Psoas muscle (tissue), 8 donors: ENCODE results near the gene KCNJ2. TPM values are rescaled to one million over a fixed set of nuclear protein-coding genes. Genes with fewer than 3 reads are reported as not detected.

ENCODE experiments used
- ATAC-seq, 4 donors: fragments of 200-7000 bp; cut with Tn5 transposase; one replicate each; pipeline ENCODE4 v1.9.1; 2020; ENCODE audit warnings: moderate library complexity in 3 of 4, mild to moderate bottlenecking in 2 of 4
- DNase-seq, 2 donors: peaks; one replicate each; pipeline ENCODE4 v3.0.0-alpha.2; 2020
- H3K27ac ChIP-seq: fragments of 200-600 bp; one replicate; pipeline ENCODE4 v1.8.0; 2022
- H3K27me3 ChIP-seq, 3 donors: fragments of 200-600 bp in 1 of 3; one replicate each; pipeline versions ENCODE4 v1.6.1 to v1.8.0; 2013 to 2022; ENCODE audit warnings: low read length in 2 of 3, mild to moderate bottlenecking in 2 of 3, moderate library complexity in 1 of 3; ENCODE audit not compliant: insufficient read depth in 3 of 3
- H3K36me3 ChIP-seq, 2 donors: fragments of 200-600 bp in 1 of 2; one replicate each; pipeline versions ENCODE4 v1.6.1 to v1.8.0; 2013 to 2022; ENCODE audit warnings: low read depth in 1 of 2, mild to moderate bottlenecking in 1 of 2, moderate library complexity in 1 of 2; ENCODE audit not compliant: insufficient read depth in 1 of 2
- H3K4me1 ChIP-seq: fragments of 200-600 bp; one replicate; pipeline ENCODE4 v1.8.0; 2022
- H3K4me3 ChIP-seq: fragments of 200-600 bp; one replicate; pipeline ENCODE4 v1.8.0; 2022; ENCODE audit warnings: mild to moderate bottlenecking
- H3K9me3 ChIP-seq: fragments of 200-600 bp; one replicate; pipeline ENCODE4 v1.8.0; 2022
- WGBS, 3 donors: extraction: QIAGEN DNeasy Blood & Tissue Kit; methylation state at CpG; one replicate each; pipeline versions ENCODE4 v1.1.6 to v1.1.7; 2013; 5-methylcytosine and 5-hydroxymethylcytosine counted together
- intact Hi-C, 2 donors: fragments of 100-400 bp; cut with DNase I; formaldehyde crosslinking; loops; one replicate each; pipeline versions ENCODE4 v1.11.0 to v1.14.2; 2022
- polyA plus RNA-seq, 3 donors: library from polyadenylated mRNA; stranded (reverse); fragments of 200-250 nt; gene quantifications; one replicate each; pipeline ENCODE4 v1.2.3, GENCODE V29; 2013
- total RNA-seq, 4 donors: library from RNA; stranded (reverse); fragmentation: NEBNext Ultra II Directional in 2 of 4; extraction: Animal tissue kit (Norgen Biotek cat#: 25700) in 2 of 4; gene quantifications; one replicate each; pipeline versions ENCODE4 v1.2.1 to v1.2.4, GENCODE V29; 2021 to 2023
- TF ChIP-seq, protein P1 (sequence below): fragments of 200-600 bp; IDR thresholded peaks from one replicate; pipeline ENCODE4 v1.8.0; 2022; ENCODE audit warnings: antibody characterized with exemption
- donor health status: healthy with polysubstance abuse.
- donor health status: DM: no; HTN: no; CAD: no; lungs with moderate emphysema.
- donor health status: Bipolar disorder and iron deficiency.
- donor health status: healthy.
- donor health status: DM: yes; HTN: yes; CAD: no.
- donor health status: DM: no; HTN: no; CAD: no.
- donor health status: DM: no; HTN: no; CAD: no.
- donor health status: DM: yes; HTN: yes; CAD: no.

Gene KCNJ2
- total and polyA plus RNA-seq, 7 donors: 0.33 to 17.7 (median 7.9) TPM

DNA sequence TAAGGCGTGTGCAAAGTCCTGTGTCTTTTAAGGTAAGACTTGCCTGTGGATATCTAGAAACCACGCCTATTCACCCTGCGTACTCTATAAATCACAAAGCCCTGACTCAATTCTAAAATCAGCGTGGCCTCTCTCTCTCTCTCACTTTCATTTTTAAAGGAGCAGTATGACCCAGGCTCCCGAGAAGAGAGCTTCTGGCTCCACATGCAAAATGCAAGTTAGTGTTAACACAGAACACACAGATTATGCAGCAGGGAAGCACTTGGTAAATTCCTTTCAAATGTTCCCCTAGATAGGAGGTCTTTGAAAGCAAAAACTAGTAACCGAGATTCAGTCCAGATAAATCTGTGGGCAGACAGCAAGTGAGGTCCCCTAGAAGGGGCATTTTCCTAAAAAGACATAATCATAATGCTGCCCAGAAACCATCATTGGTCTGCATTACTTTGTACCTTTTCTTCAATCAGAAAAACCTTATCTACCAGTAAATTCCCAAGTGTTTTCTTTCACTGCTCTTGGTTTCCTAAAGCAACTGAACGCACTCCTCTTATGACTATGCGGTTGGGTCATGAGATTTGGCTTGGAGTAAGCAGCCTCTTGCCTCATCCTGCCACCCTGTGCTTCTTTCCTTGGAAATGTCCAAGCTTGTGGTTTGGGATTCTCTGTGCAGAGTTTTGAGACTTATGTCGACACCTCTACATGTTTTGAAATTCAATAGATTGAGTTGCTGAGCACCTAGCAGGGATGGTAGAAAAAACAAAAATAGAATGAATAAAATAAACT lies 31.7 kb upstream of the KCNJ2 start:
- peak overlapping the region; percentile 69 for H3K4me3 ChIP-seq
- no peaks in the 10 kb centered on the region for H3K27me3 ChIP-seq
- no peaks in the 10 kb centered on the region for H3K36me3 ChIP-seq
- peaks cover 20% of the 10 kb centered on the region for H3K4me1 ChIP-seq
- intact Hi-C loops: no loop called here
- WGBS, 3 donors: 7 to 12% (median 9%) methylated on average over 9 of the region's 9 CpGs
- DNase-seq (peak; percentile 61 to 67), ATAC-seq (peak; percentile 97 to 98 (median 97))
- peak overlapping the region; percentile 99 for H3K27ac ChIP-seq
- TF ChIP-seq, protein P1, sequence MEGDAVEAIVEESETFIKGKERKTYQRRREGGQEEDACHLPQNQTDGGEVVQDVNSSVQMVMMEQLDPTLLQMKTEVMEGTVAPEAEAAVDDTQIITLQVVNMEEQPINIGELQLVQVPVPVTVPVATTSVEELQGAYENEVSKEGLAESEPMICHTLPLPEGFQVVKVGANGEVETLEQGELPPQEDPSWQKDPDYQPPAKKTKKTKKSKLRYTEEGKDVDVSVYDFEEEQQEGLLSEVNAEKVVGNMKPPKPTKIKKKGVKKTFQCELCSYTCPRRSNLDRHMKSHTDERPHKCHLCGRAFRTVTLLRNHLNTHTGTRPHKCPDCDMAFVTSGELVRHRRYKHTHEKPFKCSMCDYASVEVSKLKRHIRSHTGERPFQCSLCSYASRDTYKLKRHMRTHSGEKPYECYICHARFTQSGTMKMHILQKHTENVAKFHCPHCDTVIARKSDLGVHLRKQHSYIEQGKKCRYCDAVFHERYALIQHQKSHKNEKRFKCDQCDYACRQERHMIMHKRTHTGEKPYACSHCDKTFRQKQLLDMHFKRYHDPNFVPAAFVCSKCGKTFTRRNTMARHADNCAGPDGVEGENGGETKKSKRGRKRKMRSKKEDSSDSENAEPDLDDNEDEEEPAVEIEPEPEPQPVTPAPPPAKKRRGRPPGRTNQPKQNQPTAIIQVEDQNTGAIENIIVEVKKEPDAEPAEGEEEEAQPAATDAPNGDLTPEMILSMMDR: no peak
- H3K9me3 ChIP-seq: no peaks in the 10 kb centered on the region

DNA sequence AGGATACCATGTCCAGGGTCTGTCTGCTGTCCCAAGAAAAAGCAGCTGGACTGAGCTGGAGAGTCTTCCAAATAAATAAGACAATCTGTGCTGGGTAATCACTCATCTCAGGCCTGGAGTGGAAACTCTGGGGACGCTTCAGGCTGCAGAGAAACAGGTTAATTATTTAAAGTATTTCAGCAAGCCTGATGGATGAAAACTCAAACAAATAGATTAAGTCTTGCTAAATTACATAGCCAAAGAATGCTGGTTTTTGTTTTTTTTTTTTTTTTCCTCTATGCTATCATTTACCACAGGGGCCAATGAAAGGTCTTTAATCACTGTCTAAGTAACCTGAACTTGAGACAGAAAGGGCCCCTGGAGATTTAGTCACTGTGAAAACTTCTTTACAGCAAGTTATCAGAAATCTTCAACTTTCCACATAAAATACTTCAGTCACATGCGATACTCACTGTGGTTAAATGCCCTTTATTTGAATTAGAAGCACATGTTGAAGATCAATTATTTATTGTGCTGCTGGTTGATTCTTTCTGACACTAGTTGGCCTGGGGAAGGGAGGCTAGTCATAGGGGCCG lies 31.0 kb upstream of the KCNJ2 start:
- intact Hi-C loops: no loop called here
- DNase-seq (no peak), ATAC-seq (peak; percentile 45 to 58 (median 50))
- TF ChIP-seq, protein P1: no peak
- Histone ChIP-seq H3K27me3 (no peaks in the 10 kb centered on the region), H3K27ac (peak overlapping the region; percentile 99), H3K9me3 (no peaks in the 10 kb centered on the region), H3K36me3 (no peaks in the 10 kb centered on the region), H3K4me3 (peak overlapping the region; percentile 69), H3K4me1 (peaks cover 20% of the 10 kb centered on the region)
- 66 to 68% (median 67%) methylated on average over 3 of the region's 3 CpGs for WGBS, 3 donors

GRCh38 chr17:70139449-70139993 lies 29.8 kb upstream of the KCNJ2 start:
- Histone ChIP-seq H3K27me3 (no peaks in the 10 kb centered on the region), H3K36me3 (no peaks in the 10 kb centered on the region), H3K4me3 (no peak overlapping the region), H3K27ac (no peak overlapping the region), H3K9me3 (no peaks in the 10 kb centered on the region), H3K4me1 (peaks cover 20% of the 10 kb centered on the region)
- TF ChIP-seq, protein P1: no peak
- no peak for DNase-seq
- intact Hi-C loops: loop anchor here in 1 of 2 donors (1.0 kb wide), 1 partner anchor 612 kb away; no protein-coding TSS in a partner anchor
- 58 to 95% (median 60%) methylated on average over 3 of the region's 3 CpGs for WGBS, 3 donors
- ATAC-seq: no peak

- no peaks in the 10 kb centered on the region for H3K4me1 ChIP-seq
- TF ChIP-seq, protein P1: peak; percentile 82
- intact Hi-C loops: loop anchor here (2.0 to 10.0 kb wide), 5 partner anchors 420 to 572 kb away; no protein-coding TSS in a partner anchor
- no peaks in the 10 kb centered on the region for H3K9me3 ChIP-seq
- WGBS, 3 donors: 18 to 20% (median 19%) methylated on average over 6 of the region's 6 CpGs
- no peak overlapping the region for H3K4me3 ChIP-seq
- H3K27me3 ChIP-seq: no peaks in the 10 kb centered on the region
- DNase-seq (no peak), ATAC-seq (peak in 1 of 4 donors; percentile 77)
- no peaks in the 10 kb centered on the region for H3K36me3 ChIP-seq
- H3K27ac ChIP-seq: no peak overlapping the region
Observed at GRCh38 chr17:70144260-70144846, 25.0 kb upstream of the KCNJ2 start.
